PFSK-1 (cell line): ENCODE measurements around the gene CDC34.

Experiments
- FOXP2 ChIP-seq: optimal IDR thresholded peaks from 2 replicates; pipeline ENCODE3; 2011; ENCODE audit warnings: borderline replicate concordance, control low read depth, inconsistent platforms; ENCODE audit not compliant: insufficient read depth; ENCODE audit errors: extremely low read length, extremely low read depth
- POLR2AphosphoS5 ChIP-seq: IDR thresholded peaks from 2 replicates; pipeline ENCODE4 v1.6.1; 2012; ENCODE audit warnings: low read depth, mild to moderate bottlenecking, control low read depth, low read length, moderate library complexity
- SIN3A ChIP-seq: IDR thresholded peaks from 2 replicates; pipeline ENCODE4 v1.6.1; 2012; ENCODE audit warnings: mild to moderate bottlenecking, low read length, moderate library complexity, borderline replicate concordance; ENCODE audit not compliant: insufficient read depth
- TAF1 ChIP-seq: IDR thresholded peaks from 2 replicates; pipeline ENCODE4 v1.6.1; 2012; ENCODE audit warnings: low read length, control low read depth, borderline replicate concordance; ENCODE audit not compliant: insufficient read depth
- TF ChIP-seq, protein P1 (sequence below), 2 experiments: IDR thresholded peaks; 2 replicates each; pipeline versions ENCODE4 v1.6.1 to v1.8.0; 2011 to 2012; ENCODE audit warnings: low read depth in 2 of 2, low read length in 2 of 2, control low read depth in 1 of 2, inconsistent platforms in 1 of 2, mild to moderate bottlenecking in 1 of 2, moderate library complexity in 1 of 2; ENCODE audit not compliant: insufficient read depth in 1 of 2

DNA sequence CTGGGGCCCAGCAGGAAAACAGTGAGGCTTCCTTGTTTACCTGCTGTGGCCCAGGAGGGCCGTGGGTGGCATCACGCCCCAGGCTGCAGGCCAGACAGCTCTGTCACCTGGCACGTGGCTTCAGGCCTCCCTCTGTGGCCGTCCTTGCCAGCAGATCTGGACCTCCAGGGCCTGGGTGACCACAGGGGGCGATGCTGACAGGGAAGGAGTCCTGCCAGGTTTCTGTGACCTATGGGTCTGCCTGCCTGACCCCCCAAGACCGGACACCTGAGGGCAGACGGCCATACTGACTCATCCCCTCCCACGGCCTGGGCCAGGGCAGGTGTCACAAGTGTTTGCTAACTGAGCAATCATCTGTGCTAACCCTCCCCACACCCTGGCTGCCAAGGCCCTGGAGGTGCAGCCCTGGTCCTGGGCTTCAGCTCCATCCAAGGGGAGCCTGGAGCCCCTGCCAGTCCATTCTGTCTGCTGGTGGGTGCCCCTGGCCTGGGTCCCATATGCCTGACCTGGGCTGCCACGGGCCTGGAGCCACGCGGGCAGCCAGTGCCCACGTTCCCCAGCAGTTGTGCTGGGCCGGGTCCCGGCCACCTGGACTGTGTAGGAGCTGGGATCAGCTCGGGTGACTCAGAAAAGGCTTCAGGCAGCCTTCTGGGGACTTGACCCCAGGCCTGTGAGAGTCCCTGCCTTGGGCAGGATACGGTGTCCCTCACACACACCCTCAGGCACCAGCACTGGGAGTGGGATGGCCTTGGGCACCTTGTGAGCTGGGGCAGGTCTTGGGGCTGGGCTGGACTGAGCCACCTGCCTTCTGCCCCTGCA, 3.7 kb downstream of the CDC34 start:
- no peak for TF ChIP-seq POLR2AphosphoS5
- no peak for TF ChIP-seq TAF1
- TF ChIP-seq, protein P1, sequence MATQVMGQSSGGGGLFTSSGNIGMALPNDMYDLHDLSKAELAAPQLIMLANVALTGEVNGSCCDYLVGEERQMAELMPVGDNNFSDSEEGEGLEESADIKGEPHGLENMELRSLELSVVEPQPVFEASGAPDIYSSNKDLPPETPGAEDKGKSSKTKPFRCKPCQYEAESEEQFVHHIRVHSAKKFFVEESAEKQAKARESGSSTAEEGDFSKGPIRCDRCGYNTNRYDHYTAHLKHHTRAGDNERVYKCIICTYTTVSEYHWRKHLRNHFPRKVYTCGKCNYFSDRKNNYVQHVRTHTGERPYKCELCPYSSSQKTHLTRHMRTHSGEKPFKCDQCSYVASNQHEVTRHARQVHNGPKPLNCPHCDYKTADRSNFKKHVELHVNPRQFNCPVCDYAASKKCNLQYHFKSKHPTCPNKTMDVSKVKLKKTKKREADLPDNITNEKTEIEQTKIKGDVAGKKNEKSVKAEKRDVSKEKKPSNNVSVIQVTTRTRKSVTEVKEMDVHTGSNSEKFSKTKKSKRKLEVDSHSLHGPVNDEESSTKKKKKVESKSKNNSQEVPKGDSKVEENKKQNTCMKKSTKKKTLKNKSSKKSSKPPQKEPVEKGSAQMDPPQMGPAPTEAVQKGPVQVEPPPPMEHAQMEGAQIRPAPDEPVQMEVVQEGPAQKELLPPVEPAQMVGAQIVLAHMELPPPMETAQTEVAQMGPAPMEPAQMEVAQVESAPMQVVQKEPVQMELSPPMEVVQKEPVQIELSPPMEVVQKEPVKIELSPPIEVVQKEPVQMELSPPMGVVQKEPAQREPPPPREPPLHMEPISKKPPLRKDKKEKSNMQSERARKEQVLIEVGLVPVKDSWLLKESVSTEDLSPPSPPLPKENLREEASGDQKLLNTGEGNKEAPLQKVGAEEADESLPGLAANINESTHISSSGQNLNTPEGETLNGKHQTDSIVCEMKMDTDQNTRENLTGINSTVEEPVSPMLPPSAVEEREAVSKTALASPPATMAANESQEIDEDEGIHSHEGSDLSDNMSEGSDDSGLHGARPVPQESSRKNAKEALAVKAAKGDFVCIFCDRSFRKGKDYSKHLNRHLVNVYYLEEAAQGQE (IDR thresholded peaks at IDR 0.05; ENCODE audit: insufficient read depth in 1 of 2, low read depth in 2 of 2, low read length in 2 of 2): no peak
- no peak for TF ChIP-seq SIN3A
- no peak for TF ChIP-seq FOXP2
